NCI-H2107 (cell line): Measurements from ENCODE around the gene SERINC2.
"Not testable (repeated sequence)": the region's sequence is repeated elsewhere in the genome, so short reads cannot be mapped to it uniquely, and the experiment has no call there.

ENCODE experiments used
- DNase-seq: peaks from one replicate; lab custom pipeline; 2025; lab: John Stamatoyannopoulos, UW

SERINC2 gene

GRCh38 chr1:31414980-31415370 lies 2.0 kb downstream of the SERINC2 start:
- DNase-seq: no peak

DNA sequence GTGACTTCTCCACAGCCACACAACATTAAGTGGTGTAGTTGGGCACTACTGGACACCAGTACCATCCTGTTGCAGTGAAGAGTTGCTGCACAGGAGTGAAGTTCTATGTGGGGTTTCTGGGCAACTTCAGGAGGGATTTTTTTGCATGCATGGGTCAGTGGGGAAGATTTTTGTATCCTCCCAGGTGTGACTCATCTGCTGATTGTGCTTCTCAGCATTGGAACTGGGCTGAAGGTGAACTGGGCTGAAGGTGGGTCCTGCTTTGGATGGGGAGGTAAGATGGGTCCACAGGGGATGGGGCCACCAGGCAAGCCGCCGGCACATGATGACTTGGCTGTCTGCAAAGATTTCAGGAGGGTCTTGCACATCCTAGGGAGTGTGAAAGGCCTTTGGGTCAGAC lies 2.6 kb downstream of the SERINC2 start:
- no peak for DNase-seq

DNA sequence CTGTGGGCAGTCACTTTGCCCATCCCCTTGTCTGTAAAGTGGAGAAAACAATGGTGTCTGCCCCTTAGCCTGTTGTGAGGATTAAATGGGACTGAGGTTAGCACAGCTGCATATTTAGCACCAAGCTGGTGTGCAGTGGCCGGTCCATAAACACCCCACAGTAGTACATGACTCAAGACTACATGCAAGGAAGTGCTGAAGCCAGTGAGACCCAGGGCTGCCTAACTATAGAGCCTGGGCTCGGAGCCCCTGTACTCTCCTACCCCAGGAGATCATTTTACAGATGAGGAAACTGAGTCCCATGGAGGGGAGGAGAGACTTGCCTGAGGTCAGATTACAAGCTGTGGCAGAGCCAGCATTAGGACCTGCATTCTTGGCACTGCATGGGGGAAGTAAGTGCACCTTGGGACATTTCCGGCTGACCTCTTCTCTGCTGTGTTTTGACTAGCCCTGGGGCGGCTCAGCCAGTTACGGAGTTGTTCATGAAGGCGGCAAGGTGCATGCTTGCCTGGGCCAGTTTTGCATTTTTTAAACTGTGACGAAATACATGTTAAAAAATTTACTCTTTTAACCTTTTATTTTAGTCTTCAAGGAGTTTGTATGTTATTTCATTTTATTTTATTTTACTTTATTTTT lies 3.2 kb downstream of the SERINC2 start:
- DNase-seq: no peak

GRCh38 chr1:31417148-31417547 lies 4.1 kb downstream of the SERINC2 start:
- DNase-seq: no peak

DNA sequence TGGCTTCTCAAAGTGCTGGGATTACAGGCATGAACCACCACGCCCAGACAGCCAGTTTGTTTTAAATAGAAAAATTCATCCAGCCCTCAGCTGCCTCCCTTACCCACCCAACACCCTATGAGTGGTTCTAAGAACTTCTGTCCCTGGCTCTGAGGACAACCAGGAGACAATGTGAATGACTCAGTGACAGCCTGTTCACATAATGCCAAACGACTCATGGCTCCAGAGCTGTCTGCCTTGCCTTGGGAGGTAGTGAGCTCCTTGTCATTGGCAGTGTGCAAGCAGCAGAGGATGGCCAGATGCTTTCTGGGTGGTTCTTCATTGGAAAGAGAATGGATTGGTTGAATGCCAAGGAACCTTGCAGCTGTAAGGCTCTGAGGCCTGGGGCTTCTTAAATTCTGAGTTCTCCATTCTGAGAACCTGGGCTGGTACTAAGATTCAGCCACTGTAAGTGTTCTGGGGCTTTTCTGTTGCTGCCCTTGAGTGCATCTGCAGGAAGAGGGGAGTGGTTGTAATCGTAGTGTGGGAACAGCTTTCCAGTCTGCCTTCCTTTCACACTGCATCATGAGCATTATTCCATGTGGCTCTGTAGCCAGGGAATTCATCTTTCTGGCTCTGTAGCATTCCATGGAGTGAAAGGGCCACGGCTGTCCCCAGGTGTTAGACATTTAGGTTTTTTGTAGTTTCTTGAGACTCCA lies 5.8 kb downstream of the SERINC2 start:
- no peak for DNase-seq

DNA sequence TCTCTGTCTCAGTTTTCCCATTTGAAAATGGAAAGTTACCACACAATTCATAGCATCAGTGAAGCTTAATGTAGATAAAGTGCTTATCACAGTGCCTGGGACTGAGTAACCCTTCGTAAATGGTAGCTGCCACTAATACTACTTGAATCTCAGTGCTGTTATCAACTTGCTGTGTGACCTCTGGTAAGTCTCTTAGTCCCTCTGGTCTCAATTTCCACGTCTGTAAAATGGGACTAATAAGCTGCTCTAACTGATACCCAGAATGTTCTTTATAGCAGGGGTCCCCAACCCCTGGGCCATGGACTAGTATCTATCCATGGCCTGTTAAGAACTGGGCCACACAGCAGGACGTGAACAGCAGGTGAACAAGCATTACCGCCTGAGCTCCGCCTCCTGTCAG lies 7.7 kb downstream of the SERINC2 start:
- DNase-seq: no peak

- no peak for DNase-seq
Observed at GRCh38 chr1:31421371-31422040, 8.5 kb downstream of the SERINC2 start.

DNA sequence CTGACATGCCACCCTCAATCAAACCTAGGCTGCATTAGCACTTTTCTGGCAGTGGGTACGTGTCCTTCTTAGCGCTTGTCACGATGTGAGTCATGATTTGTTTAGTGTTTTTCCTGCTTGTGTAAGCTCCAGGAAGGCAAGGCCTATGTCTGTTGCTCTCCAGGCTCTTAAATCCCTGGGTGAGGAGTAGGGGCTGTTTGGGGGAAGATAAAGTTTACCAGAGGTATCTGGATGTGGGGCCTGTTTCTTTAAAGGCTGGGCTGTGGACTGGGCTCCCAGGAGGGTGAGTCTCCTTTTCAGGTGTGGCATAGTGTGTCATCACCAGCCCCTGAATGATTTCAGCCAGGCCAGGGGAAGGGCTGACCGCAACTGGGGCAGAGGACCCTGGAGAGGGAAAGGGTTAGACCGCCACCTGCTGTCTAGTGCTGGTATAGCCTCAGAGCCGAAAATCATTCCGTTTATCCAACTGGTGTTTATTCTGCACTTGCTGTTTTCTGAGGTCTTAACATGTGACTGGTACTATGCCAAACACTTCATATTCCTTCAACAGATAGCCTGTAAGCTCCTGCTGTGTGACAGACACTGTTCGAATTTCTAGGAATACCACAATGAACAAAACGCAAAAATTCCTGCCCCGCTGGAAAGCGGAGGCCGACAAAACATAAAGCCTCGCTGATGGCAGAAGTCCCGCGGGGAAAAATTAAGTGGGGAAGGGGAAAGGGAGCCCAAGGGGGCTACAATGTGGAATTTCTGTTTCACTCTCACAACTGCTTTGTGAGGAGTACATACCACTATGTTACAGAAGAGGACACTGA lies 9.7 kb downstream of the SERINC2 start:
- peak; percentile 81 for DNase-seq

GRCh38 chr1:31423418-31423947 lies 10.5 kb downstream of the SERINC2 start:
- DNase-seq: peak; percentile 5

GRCh38 chr1:31424568-31424967 lies 11.6 kb downstream of the SERINC2 start:
- no peak for DNase-seq

GRCh38 chr1:31425301-31426081 lies 12.5 kb downstream of the SERINC2 start:
- DNase-seq: no peak

GRCh38 chr1:31426249-31426922 lies 13.4 kb downstream of the SERINC2 start:
- DNase-seq: no peak

- no peak for DNase-seq
Observed at GRCh38 chr1:31427322-31427721, 14.3 kb downstream of the SERINC2 start.

- no peak for DNase-seq
Observed at GRCh38 chr1:31428436-31429221, 15.6 kb downstream of the SERINC2 start.

DNA sequence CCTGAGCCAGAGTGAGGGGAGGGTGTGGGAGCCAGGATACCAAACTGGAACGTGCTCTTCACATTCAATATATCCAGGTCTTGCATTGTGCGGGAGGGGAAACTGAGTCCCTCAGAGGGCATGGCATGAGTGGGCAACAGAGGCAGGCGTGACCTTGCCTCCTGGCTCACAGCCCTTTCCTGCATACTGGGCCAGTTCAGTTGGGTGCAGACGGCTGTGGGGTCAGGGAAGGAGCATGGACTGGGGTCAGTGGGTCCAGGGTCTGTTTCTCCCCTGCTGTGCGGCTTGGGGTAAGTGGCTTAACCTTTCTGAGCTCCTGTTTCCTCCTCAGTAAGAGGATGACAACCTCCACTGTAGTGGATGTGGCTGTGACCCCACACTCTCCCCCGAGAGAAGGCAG lies 16.6 kb downstream of the SERINC2 start:
- DNase-seq: no peak

DNA sequence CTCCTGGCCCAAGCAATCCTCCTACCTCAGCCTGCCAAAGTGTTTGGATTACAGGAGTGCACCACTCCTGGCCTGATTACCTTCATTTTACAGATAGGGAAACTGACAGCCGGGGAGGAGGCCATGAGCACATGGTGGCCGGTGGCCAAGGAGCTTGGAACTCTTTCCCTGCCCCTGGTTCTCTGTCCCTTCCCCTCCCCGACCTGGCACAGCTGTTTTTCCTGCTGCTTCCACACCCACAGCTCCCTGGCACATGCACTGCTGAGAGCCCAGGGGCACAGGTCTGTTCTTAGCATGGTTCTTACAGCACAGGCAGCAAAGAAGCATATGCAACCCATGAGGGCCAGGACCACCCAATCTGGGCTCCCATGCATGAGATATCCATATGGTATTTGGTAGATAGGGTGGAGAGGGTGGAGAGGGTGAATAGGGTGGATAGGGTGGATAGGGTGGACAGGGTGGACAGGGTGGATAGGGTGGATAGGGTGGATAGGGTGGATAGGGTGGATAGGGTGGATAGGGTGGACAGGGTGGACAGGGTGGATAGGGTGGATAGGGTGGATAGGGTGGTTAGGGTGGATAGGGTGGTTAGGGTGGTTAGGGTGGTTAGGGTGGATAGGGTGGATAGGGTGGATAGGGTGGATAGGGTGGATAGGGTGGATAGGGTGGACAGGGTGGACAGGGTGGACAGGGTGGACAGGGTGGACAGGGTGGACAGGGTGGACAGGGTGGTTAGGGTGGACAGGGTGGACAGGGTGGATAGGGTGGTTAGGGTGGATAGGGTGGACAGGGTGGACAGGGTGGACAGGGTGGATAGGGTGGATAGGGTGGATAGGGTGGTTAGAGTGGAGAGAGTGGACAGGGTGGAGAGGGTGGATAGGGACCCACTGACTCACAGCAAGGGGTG lies 18.6 kb downstream of the SERINC2 start:
- DNase-seq: not testable (repeated sequence)

DNA sequence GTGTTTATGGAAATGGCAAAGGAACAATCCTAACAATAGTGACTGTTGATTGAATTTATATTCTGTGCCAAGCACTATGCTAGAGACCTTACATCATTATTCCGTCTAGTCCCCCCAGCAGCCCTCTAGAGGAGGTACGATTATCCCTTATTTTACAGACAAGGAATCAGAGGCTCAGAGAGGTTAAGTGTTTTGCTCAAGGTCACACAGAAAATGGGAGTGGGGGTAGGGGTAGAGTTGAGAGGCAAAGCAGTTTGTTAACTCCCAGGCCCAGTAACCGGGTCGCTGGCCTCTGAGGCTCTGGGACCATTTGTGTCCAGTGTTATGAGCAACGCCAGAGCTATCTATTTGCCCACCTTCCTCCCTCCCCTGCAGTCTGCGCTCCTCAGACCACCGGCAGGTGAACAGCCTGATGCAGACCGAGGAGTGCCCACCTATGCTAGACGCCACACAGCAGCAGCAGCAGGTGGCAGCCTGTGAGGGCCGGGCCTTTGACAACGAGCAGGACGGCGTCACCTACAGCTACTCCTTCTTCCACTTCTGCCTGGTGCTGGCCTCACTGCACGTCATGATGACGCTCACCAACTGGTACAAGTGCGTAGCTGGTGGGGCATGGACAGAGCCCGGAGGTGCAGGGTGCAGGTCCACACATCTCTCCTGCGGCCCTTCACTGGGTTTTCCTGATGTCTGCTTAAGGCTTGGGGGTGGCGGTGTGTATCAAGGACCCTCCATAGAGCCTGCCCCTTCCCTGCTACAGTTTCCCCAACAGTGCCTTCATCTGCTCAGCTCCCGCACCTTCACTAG lies 19.8 kb downstream of the SERINC2 start:
- no peak for DNase-seq

DNA sequence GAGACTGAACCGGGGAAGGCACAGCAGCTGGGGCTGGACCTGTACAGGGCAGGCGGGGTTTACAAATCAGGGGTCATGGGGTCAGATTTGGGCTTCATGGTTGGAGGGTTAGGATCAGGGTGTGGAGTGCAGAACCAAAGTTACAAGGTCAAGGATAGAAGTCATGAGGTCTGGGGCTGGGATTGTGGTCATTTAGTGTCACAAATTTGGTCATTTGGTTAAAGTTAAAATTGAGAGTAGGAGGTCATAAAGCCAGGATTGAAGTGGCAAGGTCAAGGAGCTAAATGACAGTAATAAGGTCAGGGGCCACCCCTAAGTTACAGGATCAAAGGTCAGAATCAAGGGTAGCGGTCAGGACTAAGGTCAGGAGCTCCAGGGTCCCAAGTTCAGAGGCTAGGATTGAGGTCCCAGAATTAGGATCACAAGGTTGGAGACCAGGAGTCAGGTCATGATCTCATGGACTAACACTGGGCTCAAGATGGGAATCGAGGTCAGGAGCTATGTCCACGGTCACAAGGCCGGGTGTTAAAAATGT lies 20.4 kb downstream of the SERINC2 start:
- DNase-seq: no peak
